Activated CD4-positive, alpha-beta T cell treated with anti-CD3 and anti-CD28 coated beads, Interleukin-2, Interleukin-6, amounts not matched to agents 100 ng/mL and 50 ng/mL, durations not matched to agents 16 hours and 8 hours (primary cell): ENCODE data around the gene TST.

Source experiments
- DNase-seq: peaks from one replicate; pipeline ENCODE4 v3.0.0-alpha.2; 2020

TST gene

GRCh38 chr22:36979016-36979910, 40.0 kb downstream of the TST start:
- no peak for DNase-seq

GRCh38 chr22:36977947-36978660, 41.1 kb downstream of the TST start:
- peak; percentile 93 for DNase-seq

GRCh38 chr22:36977401-36977861, 41.8 kb downstream of the TST start:
- peak; percentile 79 for DNase-seq

- no peak for DNase-seq
These were observed 42.6 kb downstream of the TST start for GRCh38 chr22:36976606-36977005.

- DNase-seq = no peak
These were observed 47.7 kb downstream of the TST start for GRCh38 chr22:36971341-36972125.

- DNase-seq = no peak
These were observed 50.8 kb downstream of the TST start for GRCh38 chr22:36968249-36968964.

GRCh38 chr22:36966851-36967540, 52.3 kb downstream of the TST start:
- no peak for DNase-seq

GRCh38 chr22:36965696-36966095, 53.6 kb downstream of the TST start:
- no peak for DNase-seq

- no peak for DNase-seq
These were observed 55.1 kb downstream of the TST start for GRCh38 chr22:36964106-36964505.

GRCh38 chr22:36963302-36963701, 55.9 kb downstream of the TST start:
- no peak for DNase-seq

GRCh38 chr22:36961626-36962025, 57.6 kb downstream of the TST start:
- no peak for DNase-seq
